ENCODE measurements around the gene DGAT2. TPM values are rescaled to one million over a fixed set of nuclear protein-coding genes. Genes with fewer than 3 reads are reported as not detected.

DGAT2 gene
- total RNA-seq, 1 experiment from 2014 or later = 2.8 TPM

DNA sequence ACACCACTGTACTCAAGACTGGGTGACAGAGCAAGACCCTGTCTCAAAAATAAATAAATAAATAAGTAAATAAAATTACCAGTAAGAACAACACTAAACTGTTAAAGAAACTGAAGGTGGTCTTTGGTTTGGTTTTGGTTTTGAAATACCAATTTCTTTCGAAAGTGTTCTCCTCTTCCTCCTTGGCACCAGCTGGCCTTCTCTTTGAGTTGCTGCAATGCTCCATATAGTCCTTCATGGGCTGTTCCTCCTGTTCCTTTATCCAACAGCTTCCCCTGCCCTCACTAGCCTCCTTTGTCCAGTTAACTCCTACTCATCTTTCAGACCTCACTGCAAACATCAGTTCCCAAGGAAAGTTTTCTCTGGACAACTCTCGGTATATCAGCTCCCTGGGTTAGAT, 41.4 kb downstream of the DGAT2 start:
- no peak overlapping the region for H4K8ac ChIP-seq (replicated peaks; ENCODE audit: insufficient read length, low read depth, low read length)
- Mint-ChIP-seq H3K36me3 (ENCODE audit: insufficient read depth in 1 of 3, low read depth in 3 of 3) (no peaks in the 10 kb centered on the region), H3K4me3 (no peak overlapping the region), H3K27me3 (ENCODE audit: low read depth) (no peaks in the 10 kb centered on the region), H3K9me3 (no peaks in the 10 kb centered on the region), H3K4me1 (peaks cover 16 to 18% of the 10 kb centered on the region in 2 experiments), H3K27ac (no peak overlapping the region; a peak in 1 of 7 replicates)
- no peaks in the 10 kb centered on the region for H3K27me3 ChIP-seq (ENCODE audit: insufficient read depth, low read length)
- H3K9me3 ChIP-seq (ENCODE audit: control insufficient read depth, low read depth, low read length) = no peaks in the 10 kb centered on the region
- H3K4ac ChIP-seq (ENCODE audit: low read depth, low read length) = no peak overlapping the region
- H2BK15ac ChIP-seq (ENCODE audit: low read depth, low read length) = no peak overlapping the region
- no peak overlapping the region for H2BK12ac ChIP-seq (ENCODE audit: insufficient read length, low read depth, low read length)
- no peak overlapping the region for H2AFZ ChIP-seq (ENCODE audit: low read length)
- no peak overlapping the region for H2AK5ac ChIP-seq (ENCODE audit: insufficient read length, low read length)
- TF ChIP-seq CTCF (conservative IDR thresholded peaks at IDR 0.05) = no peak
- no peak overlapping the region for H3K56ac ChIP-seq (ENCODE audit: insufficient read length, low read depth, low read length)
- no peak for DNase-seq
- no peak overlapping the region for H3K14ac ChIP-seq (ENCODE audit: insufficient read depth, low read length)
- no peaks in the 10 kb centered on the region for H3K4me1 ChIP-seq (ENCODE audit: insufficient read depth, low read length)
- H3T11ph ChIP-seq (ENCODE audit: low read length) = no peak overlapping the region
- H3K4me2 ChIP-seq (ENCODE audit: insufficient read depth, insufficient read length, low read length) = no peak overlapping the region
- H3K23ac ChIP-seq (ENCODE audit: insufficient read length, low read depth, low read length) = no peak overlapping the region
- H2BK20ac ChIP-seq (ENCODE audit: low read depth, low read length, poor library complexity, severe bottlenecking) = no peak overlapping the region
- H3K27ac ChIP-seq (ENCODE audit: insufficient read length, low read depth, low read length) = no peak overlapping the region
- no peak overlapping the region for H4K91ac ChIP-seq (ENCODE audit: insufficient read length, low read depth, low read length)
- no peaks in the 10 kb centered on the region; the same call in 1 of the 2 replicates for H3K79me2 ChIP-seq (ENCODE audit: insufficient read depth, low read length)
- no peak overlapping the region for H3K9ac ChIP-seq (ENCODE audit: extremely low read depth, insufficient read length, low read length)
- H4K5ac ChIP-seq (ENCODE audit: insufficient read length, low read depth, low read length) = no peak overlapping the region
- no CpG with 5 or more reads among the region's 2 CpGs for WGBS (ENCODE audit: extremely low coverage, insufficient read length, low lambda C conversion rate)
- H2BK5ac ChIP-seq (ENCODE audit: insufficient read length, low read length) = no peak overlapping the region
- H3K23me2 ChIP-seq (ENCODE audit: insufficient read length, low read depth, low read length, poor library complexity, severe bottlenecking) = peaks cover 5% of the 10 kb centered on the region
- no peaks in the 10 kb centered on the region for H3K79me1 ChIP-seq (ENCODE audit: insufficient read depth, low read depth, low read length, poor library complexity, severe bottlenecking)
- no peak overlapping the region for H3K18ac ChIP-seq (ENCODE audit: insufficient read length, low read depth, low read length)
- H4K20me1 ChIP-seq (ENCODE audit: control insufficient read depth, insufficient read depth, insufficient read length) = no peaks in the 10 kb centered on the region
- no peak overlapping the region for H2BK120ac ChIP-seq (ENCODE audit: low read depth, low read length, poor library complexity, severe bottlenecking)
